ENCODE data around the gene SPOCK3.

GRCh38 chr4:166687828-166688227, 546.5 kb downstream of the SPOCK3 start:
- TF ChIP-seq POLR2AphosphoS5 (IDR thresholded peaks at IDR 0.05; ENCODE audit: low read depth, low read length) (no peak), TAF1 (IDR thresholded peaks at IDR 0.05; ENCODE audit: low read depth, low read length) (no peak), POLR2A (IDR thresholded peaks at IDR 0.05; ENCODE audit: low read depth, low read length) (no peak)

All from GM12891 (cell line).